OCI-LY1 (cell line): ENCODE data around the gene DMRT1.

Experiments
- H2AFZ ChIP-seq: fragments of 200-600 bp; sonication (generic), shearing (Covaris generic); 2 replicates; pipeline ENCODE4 v1.6.0; 2014; ENCODE audit warnings: antibody characterized with exemption, mild to moderate bottlenecking, low read length
- H3F3A ChIP-seq: fragments of 200-600 bp; sonication (generic), shearing (Covaris generic); 2 replicates; pipeline ENCODE4 v1.6.0; 2014; ENCODE audit warnings: mild to moderate bottlenecking, antibody characterized with exemption, low read length, moderate library complexity; ENCODE audit not compliant: insufficient read depth
- H3K27ac ChIP-seq: fragments of 200-600 bp; sonication (generic); 2 replicates; pipeline ENCODE4 v1.5.1; 2014; ENCODE audit warnings: low read length, mixed run types, mild to moderate bottlenecking, low read depth; ENCODE audit not compliant: poor library complexity, severe bottlenecking
- H3K27me3 ChIP-seq: fragments of 200-600 bp; sonication (generic); 2 replicates; pipeline ENCODE4 v1.6.0; 2014; ENCODE audit warnings: antibody characterized with exemption, mild to moderate bottlenecking, low read length, moderate library complexity; ENCODE audit not compliant: insufficient read depth
- H3K36me3 ChIP-seq: fragments of 200-600 bp; sonication (generic); 2 replicates; pipeline ENCODE4 v1.6.1; 2014; ENCODE audit warnings: mild to moderate bottlenecking, antibody characterized with exemption, low read length, moderate library complexity, mixed read lengths; ENCODE audit not compliant: insufficient read depth
- H3K4me1 ChIP-seq: fragments of 200-600 bp; sonication (generic); 2 replicates; pipeline ENCODE4 v1.5.1; 2014; ENCODE audit warnings: mild to moderate bottlenecking, low read length, moderate library complexity; ENCODE audit not compliant: insufficient read depth, severe bottlenecking
- H3K4me2 ChIP-seq: fragments of 200-600 bp; sonication (generic), shearing (Covaris generic); 2 replicates; pipeline ENCODE4 v1.6.1; 2014; ENCODE audit warnings: low read length
- H3K4me3 ChIP-seq: fragments of 200-600 bp; sonication (generic); 2 replicates; pipeline ENCODE4 v1.5.1; 2014; ENCODE audit warnings: low read length, low read depth, mild to moderate bottlenecking, mixed read lengths; ENCODE audit not compliant: poor library complexity, severe bottlenecking
- H3K79me2 ChIP-seq: fragments of 200-600 bp; shearing (Covaris generic); 2 replicates; pipeline ENCODE4 v1.6.1; 2016; ENCODE audit warnings: mixed run types, low read length, mixed read lengths; ENCODE audit not compliant: insufficient read depth
- H3K9ac ChIP-seq: fragments of 200-600 bp; sonication (generic), shearing (Covaris generic); 2 replicates; pipeline ENCODE4 v1.6.1; 2014; ENCODE audit warnings: mild to moderate bottlenecking, low read length, mixed read lengths
- H3K9me2 ChIP-seq: fragments of 200-600 bp; sonication (generic), shearing (Covaris generic); 2 replicates; pipeline ENCODE4 v1.6.1; 2014; ENCODE audit warnings: low read depth, mild to moderate bottlenecking, low read length, mixed read lengths
- H3K9me3 ChIP-seq: fragments of 200-600 bp; shearing (Covaris generic); 2 replicates; pipeline ENCODE4 v1.6.1; 2014; ENCODE audit warnings: low read length, mixed read lengths
- H4K20me1 ChIP-seq: fragments of 200-600 bp; sonication (generic), shearing (Covaris generic); 2 replicates; pipeline ENCODE4 v1.6.0; 2016; ENCODE audit warnings: mild to moderate bottlenecking, low read length; ENCODE audit not compliant: insufficient read depth
- CTCF ChIP-seq: fragments of 200-600 bp; sonication (generic), shearing (Covaris generic); IDR thresholded peaks from 2 replicates; pipeline ENCODE4 v1.5.1; 2017; ENCODE audit warnings: mild to moderate bottlenecking, antibody characterized with exemption, low read length, moderate library complexity, mixed read lengths
- EZH2 ChIP-seq: fragments of 200-600 bp; sonication (generic), shearing (Covaris generic); IDR thresholded peaks from 2 replicates; pipeline ENCODE4 v1.8.0; 2017; ENCODE audit warnings: borderline replicate concordance, mixed run types, mild to moderate bottlenecking, antibody characterized with exemption, low read length, moderate library complexity, mixed read lengths

The DMRT1 gene

GRCh38 chr9:994005-994404 is 152.5 kb downstream of the DMRT1 start:
- Histone ChIP-seq H3K4me3 (no peak overlapping the region), H4K20me1 (no peaks in the 10 kb centered on the region), H3K9ac (no peak overlapping the region), H3K9me2 (no peaks in the 10 kb centered on the region), H3K4me2 (no peak overlapping the region), H3K36me3 (no peaks in the 10 kb centered on the region), H3K9me3 (no peaks in the 10 kb centered on the region), H3K27ac (no peak overlapping the region), H3K4me1 (peaks cover 7% of the 10 kb centered on the region), H3F3A (no peaks in the 10 kb centered on the region), H3K79me2 (no peaks in the 10 kb centered on the region), H3K27me3 (no peaks in the 10 kb centered on the region), H2AFZ (no peak overlapping the region)
- TF ChIP-seq CTCF, result no peak
- TF ChIP-seq EZH2, result no peak

GRCh38 chr9:995192-995591 is 153.7 kb downstream of the DMRT1 start:
- Histone ChIP-seq H3K4me3 (no peak overlapping the region), H3F3A (no peaks in the 10 kb centered on the region), H3K9me3 (no peaks in the 10 kb centered on the region), H3K4me1 (peaks cover 12% of the 10 kb centered on the region), H3K79me2 (no peaks in the 10 kb centered on the region), H3K27me3 (no peaks in the 10 kb centered on the region), H2AFZ (no peak overlapping the region), H3K9ac (no peak overlapping the region), H3K27ac (no peak overlapping the region), H4K20me1 (no peaks in the 10 kb centered on the region), H3K9me2 (no peaks in the 10 kb centered on the region), H3K36me3 (no peaks in the 10 kb centered on the region), H3K4me2 (no peak overlapping the region)
- TF ChIP-seq EZH2 (no peak), CTCF (no peak)

GRCh38 chr9:995781-996180 is 154.3 kb downstream of the DMRT1 start:
- Histone ChIP-seq H3K36me3 (no peaks in the 10 kb centered on the region), H3K4me2 (no peak overlapping the region), H3K9me2 (no peaks in the 10 kb centered on the region), H3K4me3 (no peak overlapping the region), H3K27me3 (no peaks in the 10 kb centered on the region), H2AFZ (no peak overlapping the region), H3K79me2 (no peaks in the 10 kb centered on the region), H4K20me1 (no peaks in the 10 kb centered on the region), H3K27ac (no peak overlapping the region), H3F3A (no peaks in the 10 kb centered on the region), H3K9ac (no peak overlapping the region), H3K4me1 (peaks cover 12% of the 10 kb centered on the region), H3K9me3 (no peaks in the 10 kb centered on the region)
- TF ChIP-seq EZH2, result no peak
- no peak for TF ChIP-seq CTCF
